SK-N-SH (cell line): ENCODE measurements around the gene TMEM116. TPM values are rescaled to one million over a fixed set of nuclear protein-coding genes. Genes with fewer than 3 reads are reported as not detected.

ENCODE experiments used
- CTCF ChIA-PET: fragments of 300-600, 350-600 bp; formaldehyde crosslinking; extraction: SDS; loops from one replicate; lab custom pipeline; 2021; lab: Yijun Ruan, JAX
- POLR2A ChIA-PET: fragments of 350-600 bp; sonication (Branson Sonifier 250); formaldehyde crosslinking; extraction: SDS; loops from one replicate; lab custom pipeline; 2020; ENCODE audit warnings: antibody characterized with exemption, inconsistent platforms; lab: Yijun Ruan, JAX
- DNase-seq: peaks from one replicate; pipeline ENCODE4 v3.0.0; 2012
- H2AFZ ChIP-seq: fragments of 200-600 bp; sonication (generic); 2 replicates; pipeline ENCODE4 v1.8.1; 2016; ENCODE audit warnings: antibody characterized with exemption, mild to moderate bottlenecking, low read depth
- H3F3A ChIP-seq: fragments of 200-600 bp; sonication (generic); replicated peaks from 2 replicates; pipeline ENCODE3; 2016; ENCODE audit warnings: antibody characterized with exemption, mild to moderate bottlenecking; ENCODE audit not compliant: insufficient read depth
- H3K27ac ChIP-seq, 2 experiments: fragments of 200-500 bp in 1 of 2; fragments of 200-600 bp in 1 of 2; sonication (Bioruptor generic) in 1 of 2; sonication (generic), shearing (Covaris generic) in 1 of 2; 2 replicates each; pipeline versions ENCODE4 v1.5.1 to v1.6.1; 2014 to 2016; ENCODE audit warnings: low read depth in 2 of 2, inconsistent platforms in 1 of 2, low read length in 1 of 2, mild to moderate bottlenecking in 1 of 2, mixed read lengths in 1 of 2
- H3K27me3 ChIP-seq: fragments of 200-600 bp; sonication (generic), shearing (Covaris generic); 2 replicates; pipeline ENCODE4 v1.6.1; 2016; ENCODE audit warnings: mixed run types; ENCODE audit not compliant: insufficient read depth
- H3K36me3 ChIP-seq, 2 experiments: fragments of 200-500 bp in 1 of 2; fragments of 200-600 bp in 1 of 2; sonication (Bioruptor generic) in 1 of 2; sonication (generic) in 1 of 2; replicated peaks in 1 of 2; 2 replicates each; pipeline versions ENCODE3 to v1.5.1; 2014 to 2016; ENCODE audit warnings: low read length in 1 of 2, mild to moderate bottlenecking in 1 of 2; ENCODE audit not compliant: insufficient read depth in 2 of 2, control insufficient read depth in 1 of 2
- H3K4me1 ChIP-seq, 2 experiments: fragments of 200-500 bp in 1 of 2; fragments of 200-600 bp in 1 of 2; sonication (Bioruptor generic) in 1 of 2; sonication (generic), shearing (Covaris generic) in 1 of 2; 2 replicates each; pipeline versions ENCODE4 v1.5.1 to v1.6.1; 2014 to 2016; ENCODE audit warnings: low read depth in 1 of 2, low read length in 1 of 2, mixed run types in 1 of 2; ENCODE audit not compliant: insufficient read depth in 2 of 2, control insufficient read depth in 1 of 2
- H3K4me2 ChIP-seq: fragments of 200-600 bp; sonication (generic), shearing (Covaris generic); 2 replicates; pipeline ENCODE4 v1.6.1; 2017; ENCODE audit warnings: mixed run types
- H3K4me3 ChIP-seq, 2 experiments: fragments of 200-500 bp in 1 of 2; fragments of 200-600 bp in 1 of 2; sonication (Bioruptor generic) in 1 of 2; sonication (generic), shearing (Covaris generic) in 1 of 2; 2 replicates each; pipeline versions ENCODE4 v1.5.1 to v1.8.1; 2014 to 2016; ENCODE audit warnings: low read depth in 2 of 2, inconsistent platforms in 1 of 2, low read length in 1 of 2, mild to moderate bottlenecking in 1 of 2, mixed read lengths in 1 of 2, moderate library complexity in 1 of 2
- H3K79me2 ChIP-seq: fragments of 200-600 bp; sonication (generic); 2 replicates; pipeline ENCODE4 v1.8.1; 2017; ENCODE audit warnings: mild to moderate bottlenecking; ENCODE audit not compliant: insufficient read depth
- H3K9ac ChIP-seq: fragments of 200-600 bp; sonication (generic); 2 replicates; pipeline ENCODE4 v1.6.1; 2017; ENCODE audit warnings: mixed run types
- H3K9me2 ChIP-seq: fragments of 200-600 bp; sonication (generic); 2 replicates; pipeline ENCODE4 v1.6.1; 2017; ENCODE audit warnings: mixed run types
- H3K9me3 ChIP-seq: fragments of 200-600 bp; sonication (generic); 2 replicates; pipeline ENCODE4 v1.6.1; 2017; ENCODE audit warnings: mixed run types, mild to moderate bottlenecking, moderate library complexity
- H4K20me1 ChIP-seq: fragments of 200-600 bp; sonication (generic); 2 replicates; pipeline ENCODE4 v1.6.1; 2017; ENCODE audit warnings: mild to moderate bottlenecking, mixed run types; ENCODE audit not compliant: insufficient read depth
- CHD2 ChIP-seq: fragments of 150-350 bp; IDR thresholded peaks from 2 replicates; pipeline ENCODE4 v1.6.1; 2018; ENCODE audit warnings: low read length; ENCODE audit not compliant: partially characterized antibody
- FOSL2 ChIP-seq: IDR thresholded peaks from 2 replicates; pipeline ENCODE4 v1.4.0; 2012; ENCODE audit warnings: low read depth, mild to moderate bottlenecking, moderate library complexity, borderline replicate concordance
- FOXJ3 ChIP-seq: sonication (generic); formaldehyde crosslinking; IDR thresholded peaks from 2 replicates; pipeline ENCODE4 v1.5.1; 2020; ENCODE audit warnings: mild to moderate bottlenecking, missing genetic modification reagents
- FOXM1 ChIP-seq: IDR thresholded peaks from 2 replicates; pipeline ENCODE4 v1.4.0; 2012; ENCODE audit warnings: low read depth, mild to moderate bottlenecking
- GABPA ChIP-seq: IDR thresholded peaks from 2 replicates; pipeline ENCODE4 v1.4.0; 2012; ENCODE audit warnings: low read depth, mild to moderate bottlenecking
- IRF3 ChIP-seq: fragments of 150-350 bp; IDR thresholded peaks from 2 replicates; pipeline ENCODE4 v1.6.1; 2016; ENCODE audit warnings: mild to moderate bottlenecking, low read depth, low read length
- NFIC ChIP-seq: IDR thresholded peaks from 2 replicates; pipeline ENCODE4 v1.4.0; 2012; ENCODE audit warnings: borderline replicate concordance
- NRF1 ChIP-seq: IDR thresholded peaks from 2 replicates; pipeline ENCODE4 v1.6.1; 2012; ENCODE audit warnings: low read depth, mild to moderate bottlenecking, low read length
- POLR2AphosphoS5 ChIP-seq: IDR thresholded peaks from 2 replicates; pipeline ENCODE4 v1.6.1; 2012; ENCODE audit warnings: low read depth, low read length
- REST ChIP-seq: IDR thresholded peaks from 2 replicates; pipeline ENCODE4 v1.6.1; 2012; ENCODE audit warnings: mild to moderate bottlenecking, low read depth, low read length, moderate library complexity
- RXRA ChIP-seq: IDR thresholded peaks from 2 replicates; pipeline ENCODE4 v1.4.0; 2012; ENCODE audit warnings: low read depth, mild to moderate bottlenecking, borderline replicate concordance
- SIN3A ChIP-seq: IDR thresholded peaks from 2 replicates; pipeline ENCODE4 v1.6.1; 2012; ENCODE audit warnings: low read depth, mild to moderate bottlenecking, low read length, moderate library complexity, borderline replicate concordance
- TAF1 ChIP-seq: IDR thresholded peaks from 2 replicates; pipeline ENCODE4 v1.6.1; 2012; ENCODE audit warnings: low read depth, mild to moderate bottlenecking, low read length, moderate library complexity, borderline replicate concordance
- YY1 ChIP-seq: IDR thresholded peaks from 2 replicates; pipeline ENCODE4 v1.4.0; 2012; ENCODE audit warnings: low read depth, mild to moderate bottlenecking
- ZBTB33 ChIP-seq: IDR thresholded peaks from 2 replicates; pipeline ENCODE4 v1.4.0; 2012; ENCODE audit warnings: low read depth, borderline replicate concordance
- WGBS: methylation state at CpG from one replicate; pipeline ENCODE4 v1.1.6; 2017; ENCODE audit warnings: low lambda C conversion rate; 5-methylcytosine and 5-hydroxymethylcytosine counted together
- polyA plus RNA-seq, 3 experiments: library from polyadenylated mRNA; depleted of rRNA; stranded (reverse); fragments of >200 nt; gene quantifications; 2 replicates each; pipeline ENCODE4 v1.2.3, GENCODE V29; 2012
- TF ChIP-seq, protein P1 (sequence below): fragments of 150-350 bp; IDR thresholded peaks from 2 replicates; pipeline ENCODE4 v1.6.1; 2017; ENCODE audit warnings: antibody characterized with exemption, low read length, low read depth, borderline replicate concordance
- TF ChIP-seq, protein P2 (sequence below): fragments of 200-600 bp; sonication (generic); IDR thresholded peaks from 2 replicates; pipeline ENCODE4 v1.6.1; 2017; ENCODE audit warnings: antibody characterized with exemption, mild to moderate bottlenecking, moderate library complexity

The TMEM116 gene
- polyA plus RNA-seq, 1 of the 3 experiments (the other 2 are of a cell fraction): 7.9 TPM

- Histone ChIP-seq H3K27ac (no peak overlapping the region), H3K36me3 (peaks cover 55 to 63% of the 10 kb centered on the region in 2 experiments)
Measured at GRCh38 chr12:112020947-112021457, 8.0 kb upstream of the TMEM116 start.

More at GRCh38 chr12:112020947-112021457, 8.0 kb upstream of the TMEM116 start:
- Histone ChIP-seq H3K4me2 (no peak overlapping the region), H3K9me3 (no peaks in the 10 kb centered on the region), H3K4me3 (no peak overlapping the region), H4K20me1 (peaks cover 20% of the 10 kb centered on the region), H3K27me3 (no peaks in the 10 kb centered on the region), H3K9me2 (no peaks in the 10 kb centered on the region), H3K9ac (no peak overlapping the region), H3K4me1 (peaks cover 3 to 14% of the 10 kb centered on the region in 2 experiments; a peak in 3 of 4 replicates), H3K79me2 (peaks cover 64% of the 10 kb centered on the region), H2AFZ (no peak overlapping the region), H3F3A (peaks cover 35% of the 10 kb centered on the region)
- DNase-seq: no peak
- CTCF ChIA-PET: no interaction called here
- WGBS: 94% methylated on average over 8 of the region's 8 CpGs
- TF ChIP-seq GABPA (no peak), CHD2 (no peak), REST (no peak), IRF3 (no peak), RXRA (no peak), NRF1 (no peak), TAF1 (no peak), YY1 (no peak), POLR2AphosphoS5 (no peak), FOSL2 (no peak), SIN3A (no peak), FOXM1 (no peak), NFIC (no peak), ZBTB33 (no peak), FOXJ3 (CRISPR knock-in tag) (no peak)
- TF ChIP-seq, protein P1, sequence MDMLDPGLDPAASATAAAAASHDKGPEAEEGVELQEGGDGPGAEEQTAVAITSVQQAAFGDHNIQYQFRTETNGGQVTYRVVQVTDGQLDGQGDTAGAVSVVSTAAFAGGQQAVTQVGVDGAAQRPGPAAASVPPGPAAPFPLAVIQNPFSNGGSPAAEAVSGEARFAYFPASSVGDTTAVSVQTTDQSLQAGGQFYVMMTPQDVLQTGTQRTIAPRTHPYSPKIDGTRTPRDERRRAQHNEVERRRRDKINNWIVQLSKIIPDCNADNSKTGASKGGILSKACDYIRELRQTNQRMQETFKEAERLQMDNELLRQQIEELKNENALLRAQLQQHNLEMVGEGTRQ: no peak
- TF ChIP-seq, protein P2, sequence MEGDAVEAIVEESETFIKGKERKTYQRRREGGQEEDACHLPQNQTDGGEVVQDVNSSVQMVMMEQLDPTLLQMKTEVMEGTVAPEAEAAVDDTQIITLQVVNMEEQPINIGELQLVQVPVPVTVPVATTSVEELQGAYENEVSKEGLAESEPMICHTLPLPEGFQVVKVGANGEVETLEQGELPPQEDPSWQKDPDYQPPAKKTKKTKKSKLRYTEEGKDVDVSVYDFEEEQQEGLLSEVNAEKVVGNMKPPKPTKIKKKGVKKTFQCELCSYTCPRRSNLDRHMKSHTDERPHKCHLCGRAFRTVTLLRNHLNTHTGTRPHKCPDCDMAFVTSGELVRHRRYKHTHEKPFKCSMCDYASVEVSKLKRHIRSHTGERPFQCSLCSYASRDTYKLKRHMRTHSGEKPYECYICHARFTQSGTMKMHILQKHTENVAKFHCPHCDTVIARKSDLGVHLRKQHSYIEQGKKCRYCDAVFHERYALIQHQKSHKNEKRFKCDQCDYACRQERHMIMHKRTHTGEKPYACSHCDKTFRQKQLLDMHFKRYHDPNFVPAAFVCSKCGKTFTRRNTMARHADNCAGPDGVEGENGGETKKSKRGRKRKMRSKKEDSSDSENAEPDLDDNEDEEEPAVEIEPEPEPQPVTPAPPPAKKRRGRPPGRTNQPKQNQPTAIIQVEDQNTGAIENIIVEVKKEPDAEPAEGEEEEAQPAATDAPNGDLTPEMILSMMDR: no peak
- POLR2A ChIA-PET: interaction anchor here (0.8 kb wide), 1 partner anchor 23 kb away, joined by 3 read pairs; no protein-coding TSS in a partner anchor
